ENCODE results near the gene PRR15. TPM values are rescaled to one million over a fixed set of nuclear protein-coding genes. Genes with fewer than 3 reads are reported as not detected.
"Not testable (repeated sequence)": the region's sequence is repeated elsewhere in the genome, so short reads cannot be mapped to it uniquely, and the experiment has no call there.

PRR15 gene
- total and polyA plus RNA-seq, 2 experiments from 2014 or later = 9.6 to 17.4 TPM

GRCh38 chr7:29527505-29528108 lies 36.0 kb upstream of the PRR15 start (continued):
- no peak for TF ChIP-seq ZNF462 (CRISPR knock-in tag; IDR thresholded peaks at IDR 0.05)
- TF ChIP-seq POLR2AphosphoS5 (IDR thresholded peaks at IDR 0.05; ENCODE audit: low read depth) = no peak
- no peak for TF ChIP-seq ETS1 (IDR thresholded peaks at IDR 0.05)
- TF ChIP-seq EZH2phosphoT487 (IDR thresholded peaks at IDR 0.05; ENCODE audit: unreplicated experiment) = no peak
- no peak for TF ChIP-seq EZH2 (IDR thresholded peaks at IDR 0.05; ENCODE audit: low read depth, unreplicated experiment)
- TF ChIP-seq NANOG (IDR thresholded peaks at IDR 0.05; ENCODE audit: borderline replicate concordance) = no peak

GRCh38 chr7:29528526-29528925 lies 35.1 kb upstream of the PRR15 start:
- not testable (repeated sequence) for H3K27me3 Mint-ChIP-seq (ENCODE audit: insufficient read depth, low read depth, poor library complexity); H3K79me2 ChIP-seq (replicated peaks; ENCODE audit: insufficient read depth); H3F3A ChIP-seq (replicated peaks; ENCODE audit: low read depth); H3K27me3 ChIP-seq (ENCODE audit: insufficient read depth); H3K27ac ChIP-seq (ENCODE audit: low read depth); H3K9me2 ChIP-seq (ENCODE audit: insufficient read depth); H3K9me3 Mint-ChIP-seq; H4K20me1 ChIP-seq (replicated peaks; ENCODE audit: insufficient read depth); H3K4me3 Mint-ChIP-seq; H3K27ac Mint-ChIP-seq; ATAC-seq; H3K36me3 ChIP-seq (ENCODE audit: insufficient read depth); H3K4me1 Mint-ChIP-seq; H3K4me3 ChIP-seq; H3K4me1 ChIP-seq (ENCODE audit: insufficient read depth); H3K36me3 Mint-ChIP-seq (ENCODE audit: low read depth)
- Histone ChIP-seq H3K4me2 (peak overlapping the region; percentile 51; the same call in 1 of the 2 replicates), H2AFZ (peak overlapping the region; percentile 38; the same call in 1 of the 2 replicates)
- DNase-seq (ENCODE audit: low spot score) = peak; percentile 45
- TF ChIP-seq ZNF462 (CRISPR knock-in tag; IDR thresholded peaks at IDR 0.05) = 0 out of 2 replicates have a peak, but pooled peaks have one; percentile 22

Measured in GM23338 (cell line).